GM18873 (cell line): ENCODE data around the gene TSSK2.

Experiments used
- ATAC-seq: cut with Tn5 transposase; IDR thresholded peaks from one replicate; pipeline ENCODE4 v1.9.1; 2021; ENCODE audit warnings: mild to moderate bottlenecking, moderate library complexity, moderate number of reproducible peaks; ENCODE audit not compliant: unreplicated experiment, low FRiP score

TSSK2 gene

GRCh38 chr22:19166421-19166820 is 35.3 kb downstream of the TSSK2 start:
- ATAC-seq = no peak

- ATAC-seq = no peak
Measured at GRCh38 chr22:19167106-19167869, 36.2 kb downstream of the TSSK2 start.

DNA sequence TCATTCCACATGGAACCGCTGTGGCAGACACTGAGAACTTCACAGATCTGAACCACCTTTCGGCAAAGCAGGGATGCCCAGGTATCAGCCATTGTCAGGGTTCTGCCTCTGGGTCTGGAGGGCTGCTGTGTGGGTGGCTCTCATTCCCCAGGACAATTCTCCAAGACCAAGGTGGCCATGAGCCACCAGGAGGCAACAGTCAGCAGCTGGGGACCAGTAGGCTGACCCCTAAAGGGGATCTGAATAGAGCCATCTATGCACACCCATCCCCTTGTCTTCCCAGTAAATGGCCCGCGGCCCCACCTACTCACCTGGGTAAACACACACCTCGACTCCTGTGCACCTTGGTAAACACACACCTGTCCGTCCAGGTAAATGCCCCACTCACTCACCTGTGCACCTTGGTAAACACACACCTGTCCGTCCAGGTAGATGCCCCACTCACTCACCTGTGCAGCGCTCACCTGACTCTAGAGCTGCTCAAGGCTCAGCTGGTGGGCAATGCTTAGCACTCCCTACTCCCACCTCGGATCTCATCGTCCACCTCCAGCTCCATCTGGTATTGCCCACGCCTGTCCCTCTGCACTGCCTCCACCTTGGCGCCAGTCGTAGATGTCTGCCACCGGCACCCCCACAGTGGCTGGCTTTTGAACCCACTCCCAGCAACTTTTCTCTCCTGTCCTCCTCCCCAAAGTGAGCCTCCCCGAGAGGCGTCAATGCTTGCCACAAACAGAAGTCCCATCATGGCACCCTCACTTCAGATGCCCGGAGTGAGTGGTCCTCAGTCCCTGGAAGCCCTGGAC is 37.2 kb downstream of the TSSK2 start:
- ATAC-seq = no peak

- ATAC-seq = no peak
Measured at GRCh38 chr22:19169002-19169946, 38.2 kb downstream of the TSSK2 start.

GRCh38 chr22:19169947-19170318 is 38.8 kb downstream of the TSSK2 start:
- ATAC-seq = no peak

GRCh38 chr22:19172213-19173046 is 41.3 kb downstream of the TSSK2 start:
- ATAC-seq = no peak

DNA sequence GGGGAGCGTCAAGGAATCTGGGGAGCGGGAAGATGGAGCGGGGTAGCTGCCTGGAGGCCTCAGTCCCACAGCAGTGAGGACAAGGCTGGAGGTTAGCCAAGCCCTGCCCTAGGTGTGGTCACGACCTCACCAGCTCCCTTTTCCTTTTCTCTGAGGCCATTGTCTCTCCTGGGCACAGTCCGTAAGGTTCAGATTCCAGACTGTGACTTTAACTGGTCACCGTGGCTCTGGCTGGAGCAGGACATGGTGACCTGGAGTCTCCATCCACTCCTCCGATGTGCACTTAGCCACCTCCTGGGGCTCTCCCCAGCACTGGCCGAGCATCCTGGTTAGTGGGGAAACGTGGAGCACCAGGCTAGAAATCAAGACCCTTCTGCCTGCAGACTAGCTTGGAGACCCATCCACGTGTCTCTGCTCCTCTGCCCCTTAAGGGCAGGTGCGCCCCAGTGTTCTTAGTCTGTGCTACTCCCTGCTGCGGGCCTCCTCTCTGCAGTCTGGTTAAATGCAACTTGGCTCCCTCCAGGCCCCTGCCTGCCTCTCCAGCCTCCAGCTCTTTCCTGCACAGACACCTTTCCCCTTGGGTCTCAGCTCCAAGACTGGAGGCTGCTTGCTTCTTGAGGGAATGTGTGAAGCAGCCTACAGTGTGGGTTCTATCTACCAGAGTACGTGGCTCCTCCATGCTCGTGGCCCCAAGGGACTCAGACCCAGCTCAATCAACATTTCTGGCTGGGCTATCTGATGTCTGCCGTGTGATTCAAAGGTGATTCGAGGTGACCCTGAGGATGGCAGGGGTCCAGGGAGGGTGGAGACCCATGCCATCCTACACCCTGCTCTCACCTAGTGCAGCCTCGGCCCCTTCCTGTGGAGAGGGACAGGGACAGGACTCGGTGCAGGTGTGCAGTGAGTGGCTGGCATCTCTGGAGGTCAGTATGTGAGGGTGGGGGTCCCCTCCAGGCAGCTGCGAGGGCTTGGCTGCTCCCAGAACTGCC is 42.2 kb downstream of the TSSK2 start:
- ATAC-seq = no peak

GRCh38 chr22:19174106-19175025 is 43.3 kb downstream of the TSSK2 start:
- ATAC-seq = no peak

GRCh38 chr22:19175026-19175601 is 44.0 kb downstream of the TSSK2 start:
- no peak for ATAC-seq

- no peak for ATAC-seq
Measured at GRCh38 chr22:19175602-19176174, 44.6 kb downstream of the TSSK2 start.

GRCh38 chr22:19176175-19176643 is 45.1 kb downstream of the TSSK2 start:
- no peak for ATAC-seq

DNA sequence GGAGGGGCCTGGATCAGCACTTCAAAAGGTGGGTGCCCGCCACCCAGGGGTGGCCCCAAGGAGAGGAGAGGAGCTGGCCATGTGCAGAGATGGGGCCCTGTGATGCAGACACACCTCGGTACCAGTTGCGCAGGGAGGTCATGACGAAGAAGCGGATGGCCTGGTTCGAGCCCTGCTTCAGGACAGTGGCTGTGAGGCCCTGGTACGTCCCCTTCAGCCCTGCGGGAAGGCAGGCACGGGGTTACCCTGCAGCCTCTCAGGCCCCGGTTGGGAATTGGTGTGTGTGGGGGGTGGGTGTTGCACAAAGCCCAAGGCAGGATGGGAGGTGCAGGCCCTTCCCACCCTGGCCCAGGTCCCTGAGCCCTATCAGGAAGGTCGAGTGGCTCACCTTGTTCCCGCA is 45.6 kb downstream of the TSSK2 start:
- ATAC-seq = no peak

DNA sequence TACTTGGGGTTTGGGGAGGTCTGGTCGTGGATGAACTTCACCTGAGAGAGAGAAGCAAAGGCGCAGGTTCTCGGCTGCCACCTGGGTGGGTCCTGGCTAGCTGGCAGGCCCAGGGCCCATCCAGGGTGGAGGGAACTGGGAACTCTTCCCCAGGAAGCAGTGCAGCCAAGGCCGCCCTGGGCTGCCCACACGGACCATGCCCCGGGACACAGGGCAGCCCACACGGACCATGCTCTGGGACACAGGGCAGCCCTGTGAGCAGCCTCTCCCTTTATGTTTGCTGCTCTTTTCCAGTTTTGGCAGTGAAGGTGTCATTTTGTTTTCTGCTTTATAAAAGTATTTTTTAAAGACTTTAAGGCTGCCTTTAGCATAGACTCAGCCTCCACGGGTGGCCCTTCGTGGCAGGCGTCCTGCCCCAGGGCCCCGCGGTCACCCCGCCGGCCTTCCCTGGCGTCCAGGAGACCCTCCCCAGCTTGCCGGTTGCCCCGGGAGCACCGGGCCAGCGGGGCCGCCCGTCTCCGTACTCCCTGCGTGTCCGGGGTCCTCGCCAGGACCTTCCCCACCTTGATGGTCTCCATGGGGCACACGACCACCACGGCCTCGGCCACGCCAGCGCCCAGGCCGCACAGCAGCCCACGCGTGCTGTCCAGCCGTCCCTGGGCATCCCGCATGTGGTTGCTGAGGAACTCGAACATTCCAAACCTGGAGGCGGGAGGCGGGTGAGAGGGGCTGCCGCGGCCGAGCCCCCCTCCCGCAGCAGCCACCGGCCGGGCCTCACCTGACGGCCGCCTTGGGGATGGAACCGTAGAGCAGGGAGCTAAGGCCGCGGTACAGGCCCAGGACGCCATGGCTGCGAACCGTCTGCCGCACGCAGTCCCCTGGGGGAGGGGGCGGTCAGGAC is 46.3 kb downstream of the TSSK2 start:
- ATAC-seq = no peak

- ATAC-seq = no peak
Measured at GRCh38 chr22:19178065-19178656, 47.1 kb downstream of the TSSK2 start.

GRCh38 chr22:19178657-19179496 is 47.8 kb downstream of the TSSK2 start, which contains the start of gene SLC25A1:
Gene SLC25A1, minus strand, starts transcription at chr22:19178736. Its CDS starts 63 bp downstream, at chr22:19178673.
- ATAC-seq = no peak
